Measurements from ENCODE around the gene SMARCD1.

Gene SMARCD1

DNA sequence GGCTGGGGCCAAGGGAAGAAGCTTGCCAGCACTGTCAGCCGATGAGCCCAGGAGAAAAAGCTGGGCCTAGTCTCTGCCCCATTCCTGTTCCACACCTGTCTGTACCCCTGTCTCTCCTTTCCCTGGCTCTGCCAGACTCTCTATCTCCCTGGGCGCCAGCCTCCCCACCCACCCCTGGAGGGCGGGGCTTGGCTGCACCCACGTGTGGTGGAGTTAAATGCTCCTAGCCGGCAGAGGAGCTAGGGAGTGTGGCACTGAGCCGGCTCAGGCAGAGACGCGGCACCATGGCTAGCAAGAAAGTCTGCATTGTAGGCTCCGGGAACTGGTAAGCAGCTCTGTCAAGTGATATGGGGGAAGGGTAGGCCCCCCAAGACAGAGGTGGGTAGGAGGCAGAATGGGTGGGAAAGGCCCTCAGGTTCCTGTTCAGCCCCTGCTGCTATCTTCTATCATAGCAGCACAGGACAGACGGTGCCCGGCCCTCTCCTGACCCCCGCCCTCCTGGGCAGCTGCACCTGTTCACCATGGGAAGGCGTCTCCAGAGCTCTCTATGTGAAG is 18.7 kb downstream of the SMARCD1 start, which contains the start of gene GPD1:
Gene GPD1 (plus strand): TSS at position 242 of the 555 bp plus-strand sequence. CDS start 43 bp downstream, at position 285.
- Histone ChIP-seq H3K4me1 (ENCODE audit: low read length) (peaks cover 8% of the 10 kb centered on the region; the same call in 1 of the 2 replicates), H3F3A (ENCODE audit: insufficient read depth, low read length) (peaks cover 4% of the 10 kb centered on the region; the same call in 1 of the 2 replicates), H3K4me2 (ENCODE audit: low read depth, low read length) (no peak within 1 kb of the TSS), H2AFZ (ENCODE audit: low read length) (no peak within 1 kb of the TSS), H3K36me3 (replicated peaks; ENCODE audit: insufficient read depth, low read length) (peaks cover 6% of the 10 kb centered on the region; the same call in 1 of the 2 replicates), H3K27ac (ENCODE audit: low read length) (no peak within 1 kb of the TSS), H3K4me3 (ENCODE audit: low read length) (no peak within 1 kb of the TSS), H3K9me2 (replicated peaks; ENCODE audit: insufficient read depth, low read length) (no peaks in the 10 kb centered on the region), H3K9ac (ENCODE audit: low read length) (no peak within 1 kb of the TSS), H3K79me2 (ENCODE audit: low read length) (no peaks in the 10 kb centered on the region), H3K27me3 (replicated peaks; ENCODE audit: insufficient read depth, low read length) (no peaks in the 10 kb centered on the region), H4K20me1 (ENCODE audit: insufficient read depth, low read length) (no peaks in the 10 kb centered on the region), H3K9me3 (replicated peaks; ENCODE audit: insufficient read depth, low read length) (no peaks in the 10 kb centered on the region)
- TF ChIP-seq CTCF (IDR thresholded peaks at IDR 0.05; ENCODE audit: low read length) = no peak
- no peak for TF ChIP-seq EZH2phosphoT487 (IDR thresholded peaks at IDR 0.05; ENCODE audit: low read length)
- no peak for TF ChIP-seq EZH2 (optimal IDR thresholded peaks at IDR 0.05; ENCODE audit: low read depth, low read length)
- no peak for DNase-seq

DNA sequence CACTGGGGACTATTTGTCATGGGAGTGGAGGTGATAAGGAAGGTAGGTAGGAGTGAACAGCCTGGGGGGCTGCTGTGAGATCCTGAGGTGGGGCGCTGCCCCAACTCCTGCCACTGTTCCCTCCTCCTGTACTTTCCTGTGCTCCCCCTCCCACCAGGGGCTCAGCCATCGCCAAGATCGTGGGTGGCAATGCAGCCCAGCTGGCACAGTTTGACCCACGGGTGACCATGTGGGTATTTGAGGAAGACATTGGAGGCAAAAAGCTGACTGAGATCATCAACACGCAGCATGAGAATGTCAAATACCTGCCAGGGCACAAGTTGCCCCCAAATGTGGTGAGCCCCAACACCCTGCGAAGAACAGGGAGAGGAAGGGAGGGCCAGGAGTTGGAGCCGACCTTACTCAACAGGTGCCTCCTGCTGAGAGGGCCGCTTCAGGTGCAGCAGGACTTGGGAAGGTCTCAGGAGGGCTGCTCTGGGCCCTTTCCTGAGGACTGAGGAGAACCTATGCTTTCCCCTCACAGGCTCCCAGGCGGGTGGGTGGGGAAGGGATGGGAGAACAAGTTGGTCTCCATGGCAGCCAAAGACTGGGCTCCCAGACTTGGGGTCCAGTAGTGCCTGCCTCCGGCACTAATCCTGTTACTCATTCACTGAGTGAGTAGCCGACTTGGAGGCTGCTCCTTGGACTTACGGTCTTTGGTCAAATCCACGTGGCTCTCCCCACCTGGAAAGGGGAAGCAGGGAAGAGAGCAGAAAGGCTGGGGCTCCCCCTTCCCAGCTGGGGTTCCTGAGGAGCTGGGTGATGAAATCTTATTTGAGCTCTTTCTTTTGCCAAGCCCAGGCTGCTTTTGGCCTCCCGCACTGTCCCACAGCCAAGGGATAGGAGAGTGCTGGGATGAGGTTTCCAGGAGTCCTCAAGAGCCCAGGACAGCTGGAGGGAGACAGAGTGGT is 19.6 kb downstream of the SMARCD1 start:
- no peak for DNase-seq

DNA sequence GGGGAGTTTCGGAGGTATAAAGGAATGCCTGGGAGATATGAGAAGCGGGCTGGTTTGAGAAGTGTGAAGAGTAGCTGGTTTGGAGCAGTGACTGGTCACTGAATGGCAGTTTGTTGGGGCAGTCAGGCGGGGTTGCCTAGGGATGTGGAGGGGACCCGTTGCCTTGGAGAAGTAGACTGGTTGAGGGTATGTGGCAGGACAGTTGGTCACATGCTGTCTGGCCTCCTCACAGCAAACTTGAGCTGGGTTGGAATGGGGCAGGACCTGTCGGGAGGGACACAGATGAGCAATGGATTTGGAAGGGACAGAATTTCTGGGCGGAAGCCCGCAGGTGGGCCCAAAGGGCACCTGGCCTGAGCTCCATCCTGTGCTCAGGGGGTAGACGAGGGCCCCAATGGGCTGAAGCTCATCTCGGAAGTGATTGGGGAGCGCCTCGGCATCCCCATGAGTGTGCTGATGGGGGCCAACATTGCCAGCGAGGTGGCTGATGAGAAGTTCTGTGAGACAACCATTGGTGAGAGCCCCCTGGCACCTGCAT is 20.8 kb downstream of the SMARCD1 start:
- Histone ChIP-seq H3K36me3 (replicated peaks; ENCODE audit: insufficient read depth, low read length) (no peaks in the 10 kb centered on the region), H3K79me2 (ENCODE audit: low read length) (no peaks in the 10 kb centered on the region), H3K9ac (ENCODE audit: low read length) (no peak overlapping the region), H3K4me3 (ENCODE audit: low read length) (no peak overlapping the region), H3K4me2 (ENCODE audit: low read depth, low read length) (no peak overlapping the region), H3K27ac (ENCODE audit: low read length) (no peak overlapping the region), H3K9me2 (replicated peaks; ENCODE audit: insufficient read depth, low read length) (no peaks in the 10 kb centered on the region), H3K9me3 (replicated peaks; ENCODE audit: insufficient read depth, low read length) (no peaks in the 10 kb centered on the region), H3F3A (ENCODE audit: insufficient read depth, low read length) (peaks cover 21% of the 10 kb centered on the region), H3K27me3 (replicated peaks; ENCODE audit: insufficient read depth, low read length) (no peaks in the 10 kb centered on the region), H4K20me1 (ENCODE audit: insufficient read depth, low read length) (no peaks in the 10 kb centered on the region), H2AFZ (ENCODE audit: low read length) (no peak overlapping the region), H3K4me1 (ENCODE audit: low read length) (peaks cover 27% of the 10 kb centered on the region)
- TF ChIP-seq CTCF (IDR thresholded peaks at IDR 0.05; ENCODE audit: low read length) (no peak), EZH2 (optimal IDR thresholded peaks at IDR 0.05; ENCODE audit: low read depth, low read length) (no peak), EZH2phosphoT487 (IDR thresholded peaks at IDR 0.05; ENCODE audit: low read length) (no peak)
- DNase-seq = no peak

More for the DNA sequence above, 19.6 kb downstream of the SMARCD1 start:
- no peak overlapping the region for H3K4me3 ChIP-seq (ENCODE audit: low read length)
- H3K9me3 ChIP-seq (replicated peaks; ENCODE audit: insufficient read depth, low read length) = no peaks in the 10 kb centered on the region
- H3F3A ChIP-seq (ENCODE audit: insufficient read depth, low read length) = peaks cover 12% of the 10 kb centered on the region
- TF ChIP-seq EZH2phosphoT487 (IDR thresholded peaks at IDR 0.05; ENCODE audit: low read length) (no peak), EZH2 (optimal IDR thresholded peaks at IDR 0.05; ENCODE audit: low read depth, low read length) (no peak), CTCF (IDR thresholded peaks at IDR 0.05; ENCODE audit: low read length) (no peak)
- H3K4me1 ChIP-seq (ENCODE audit: low read length) = peaks cover 15% of the 10 kb centered on the region
- no peak overlapping the region for H3K9ac ChIP-seq (ENCODE audit: low read length)
- H3K9me2 ChIP-seq (replicated peaks; ENCODE audit: insufficient read depth, low read length) = no peaks in the 10 kb centered on the region
- H3K36me3 ChIP-seq (replicated peaks; ENCODE audit: insufficient read depth, low read length) = no peaks in the 10 kb centered on the region
- H3K79me2 ChIP-seq (ENCODE audit: low read length) = no peaks in the 10 kb centered on the region
- no peaks in the 10 kb centered on the region for H3K27me3 ChIP-seq (replicated peaks; ENCODE audit: insufficient read depth, low read length)
- no peak overlapping the region for H3K4me2 ChIP-seq (ENCODE audit: low read depth, low read length)
- no peaks in the 10 kb centered on the region for H4K20me1 ChIP-seq (ENCODE audit: insufficient read depth, low read length)
- H3K27ac ChIP-seq (ENCODE audit: low read length) = no peak overlapping the region
- no peak overlapping the region for H2AFZ ChIP-seq (ENCODE audit: low read length)

Measured in MM.1S (cell line).